ENCODE results near the gene FAM186B. TPM values are rescaled to one million over a fixed set of nuclear protein-coding genes. Genes with fewer than 3 reads are reported as not detected.
A peak's percentile ranks its signal among the peaks of the same experiment; 100 is the strongest.

The FAM186B gene
- total RNA-seq, 1 donor from 2014 or later, result 0.57 TPM

GRCh38 chr12:49609875-49610154 is 4.4 kb upstream of the FAM186B start:
- Mint-ChIP-seq H3K27me3 (ENCODE audit: low read depth, unreplicated experiment) (peaks cover 3% of the 10 kb centered on the region), H3K4me3 (ENCODE audit: unreplicated experiment) (no peak overlapping the region), H3K36me3 (ENCODE audit: low read depth, unreplicated experiment) (peaks cover 9% of the 10 kb centered on the region), H3K27ac (ENCODE audit: unreplicated experiment) (no peak overlapping the region), H3K9me3 (ENCODE audit: unreplicated experiment) (no peaks in the 10 kb centered on the region), H3K4me1 (ENCODE audit: low read depth, unreplicated experiment) (peaks cover 2% of the 10 kb centered on the region)
- DNase-seq (ENCODE audit: low read depth) (no peak), FAIRE-seq (no peak)
- H3K4me3 ChIP-seq (ENCODE audit: insufficient read depth, low read depth, low read length), result no peak overlapping the region
- H3K9ac ChIP-seq (ENCODE audit: low read length), result no peak overlapping the region
- no peaks in the 10 kb centered on the region for H3K36me3 ChIP-seq (ENCODE audit: insufficient read depth, low read length)
- no peaks in the 10 kb centered on the region for H3K9me3 ChIP-seq (ENCODE audit: insufficient read depth, low read depth, low read length)
- H3K27me3 ChIP-seq (ENCODE audit: insufficient read depth, low read length), result no peaks in the 10 kb centered on the region
- TF ChIP-seq EZH2 (IDR thresholded peaks at IDR 0.05; ENCODE audit: insufficient read depth, low read length) (no peak), CTCF (IDR thresholded peaks at IDR 0.05; ENCODE audit: insufficient read depth, low read depth, low read length) (peak; percentile 10)
- no peak overlapping the region for H3K27ac ChIP-seq (ENCODE audit: low read depth, low read length)
- H2AFZ ChIP-seq (ENCODE audit: low read depth, low read length), result no peak overlapping the region
- no peak overlapping the region for H3K4me2 ChIP-seq (ENCODE audit: low read length)
- no peaks in the 10 kb centered on the region for H3K79me2 ChIP-seq (ENCODE audit: insufficient read depth, low read length)
- no peaks in the 10 kb centered on the region for H4K20me1 ChIP-seq (ENCODE audit: insufficient read depth, low read length)
- H3K4me1 ChIP-seq (ENCODE audit: insufficient read depth, low read length), result no peaks in the 10 kb centered on the region

GRCh38 chr12:49609059-49609874 is 3.8 kb upstream of the FAM186B start:
- DNase-seq (ENCODE audit: low read depth) (no peak), FAIRE-seq (no peak)
- no peak overlapping the region for H3K27ac ChIP-seq (ENCODE audit: low read depth, low read length)
- no peaks in the 10 kb centered on the region for H3K9me3 ChIP-seq (ENCODE audit: insufficient read depth, low read depth, low read length)
- no peaks in the 10 kb centered on the region for H3K9me3 Mint-ChIP-seq (ENCODE audit: unreplicated experiment)
- TF ChIP-seq CTCF (IDR thresholded peaks at IDR 0.05; ENCODE audit: insufficient read depth, low read depth, low read length) (no peak), EZH2 (IDR thresholded peaks at IDR 0.05; ENCODE audit: insufficient read depth, low read length) (no peak)
- H2AFZ ChIP-seq (ENCODE audit: low read depth, low read length), result no peak overlapping the region
- no peak overlapping the region for H3K4me2 ChIP-seq (ENCODE audit: low read length)
- peaks cover 9% of the 10 kb centered on the region for H3K36me3 Mint-ChIP-seq (ENCODE audit: low read depth, unreplicated experiment)
- H3K4me3 ChIP-seq (ENCODE audit: insufficient read depth, low read depth, low read length), result no peak overlapping the region
- no peaks in the 10 kb centered on the region for H3K36me3 ChIP-seq (ENCODE audit: insufficient read depth, low read length)
- H3K4me1 Mint-ChIP-seq (ENCODE audit: low read depth, unreplicated experiment), result peaks cover 2% of the 10 kb centered on the region
- H3K27ac Mint-ChIP-seq (ENCODE audit: unreplicated experiment), result no peak overlapping the region
- H3K9ac ChIP-seq (ENCODE audit: low read length), result no peak overlapping the region
- no peaks in the 10 kb centered on the region for H3K79me2 ChIP-seq (ENCODE audit: insufficient read depth, low read length)
- H3K27me3 ChIP-seq (ENCODE audit: insufficient read depth, low read length), result no peaks in the 10 kb centered on the region
- no peaks in the 10 kb centered on the region for H4K20me1 ChIP-seq (ENCODE audit: insufficient read depth, low read length)
- peaks cover 4% of the 10 kb centered on the region for H3K27me3 Mint-ChIP-seq (ENCODE audit: low read depth, unreplicated experiment)
- H3K4me3 Mint-ChIP-seq (ENCODE audit: unreplicated experiment), result no peak overlapping the region
- no peaks in the 10 kb centered on the region for H3K4me1 ChIP-seq (ENCODE audit: insufficient read depth, low read length)

GRCh38 chr12:49604856-49605255 is 583 bp downstream of the FAM186B start:
- Mint-ChIP-seq H3K9me3 (ENCODE audit: unreplicated experiment) (peaks cover 4% of the 10 kb centered on the region), H3K36me3 (ENCODE audit: low read depth, unreplicated experiment) (peaks cover 15% of the 10 kb centered on the region), H3K4me1 (ENCODE audit: low read depth, unreplicated experiment) (peaks cover 2% of the 10 kb centered on the region), H3K27ac (ENCODE audit: unreplicated experiment) (no peak overlapping the region), H3K4me3 (ENCODE audit: unreplicated experiment) (no peak overlapping the region), H3K27me3 (ENCODE audit: low read depth, unreplicated experiment) (peaks cover 13% of the 10 kb centered on the region)
- no peaks in the 10 kb centered on the region for H3K36me3 ChIP-seq (ENCODE audit: insufficient read depth, low read length)
- FAIRE-seq (no peak), DNase-seq (ENCODE audit: low read depth) (no peak)
- no peaks in the 10 kb centered on the region for H3K27me3 ChIP-seq (ENCODE audit: insufficient read depth, low read length)
- H3K9me3 ChIP-seq (ENCODE audit: insufficient read depth, low read depth, low read length), result no peaks in the 10 kb centered on the region
- H3K9ac ChIP-seq (ENCODE audit: low read length), result no peak overlapping the region
- no peak overlapping the region for H3K27ac ChIP-seq (ENCODE audit: low read depth, low read length)
- TF ChIP-seq EZH2 (IDR thresholded peaks at IDR 0.05; ENCODE audit: insufficient read depth, low read length) (no peak), CTCF (IDR thresholded peaks at IDR 0.05; ENCODE audit: insufficient read depth, low read depth, low read length) (no peak)
- no peaks in the 10 kb centered on the region for H4K20me1 ChIP-seq (ENCODE audit: insufficient read depth, low read length)
- H3K4me2 ChIP-seq (ENCODE audit: low read length), result no peak overlapping the region
- H2AFZ ChIP-seq (ENCODE audit: low read depth, low read length), result no peak overlapping the region
- H3K79me2 ChIP-seq (ENCODE audit: insufficient read depth, low read length), result no peaks in the 10 kb centered on the region
- no peak overlapping the region for H3K4me3 ChIP-seq (ENCODE audit: insufficient read depth, low read depth, low read length)
- no peaks in the 10 kb centered on the region for H3K4me1 ChIP-seq (ENCODE audit: insufficient read depth, low read length)
